Fibroblast of lung (primary cell): Measurements from ENCODE around the gene PCSK2.

Source experiments
- CTCF ChIP-seq, 2 donors: IDR thresholded peaks in 1 of 2; conservative IDR thresholded peaks in 1 of 2; 1 replicate in 1 of 2; 2 replicates in 1 of 2; pipeline ENCODE4 v1.5.1; 2011 to 2012; ENCODE audit warnings: low read length in 2 of 2, control low read depth in 1 of 2, inconsistent platforms in 1 of 2, low read depth in 1 of 2, mild to moderate bottlenecking in 1 of 2
- EZH2 ChIP-seq: IDR thresholded peaks from 2 replicates; pipeline ENCODE4 v1.5.1; 2012; ENCODE audit warnings: low read length, control low read depth, mild to moderate bottlenecking; ENCODE audit errors: missing control alignments

GRCh38 chr20:17495826-17496225 lies 269.0 kb downstream of the PCSK2 start:
- no peak for TF ChIP-seq CTCF (conservative IDR thresholded peaks at IDR 0.05 in 1 of 2, IDR thresholded peaks at IDR 0.05 in 1 of 2; ENCODE audit: low read depth in 1 of 2, low read length in 2 of 2)
- TF ChIP-seq EZH2: no peak
